Measurements from ENCODE around the gene NSDHL.

Gene NSDHL

DNA sequence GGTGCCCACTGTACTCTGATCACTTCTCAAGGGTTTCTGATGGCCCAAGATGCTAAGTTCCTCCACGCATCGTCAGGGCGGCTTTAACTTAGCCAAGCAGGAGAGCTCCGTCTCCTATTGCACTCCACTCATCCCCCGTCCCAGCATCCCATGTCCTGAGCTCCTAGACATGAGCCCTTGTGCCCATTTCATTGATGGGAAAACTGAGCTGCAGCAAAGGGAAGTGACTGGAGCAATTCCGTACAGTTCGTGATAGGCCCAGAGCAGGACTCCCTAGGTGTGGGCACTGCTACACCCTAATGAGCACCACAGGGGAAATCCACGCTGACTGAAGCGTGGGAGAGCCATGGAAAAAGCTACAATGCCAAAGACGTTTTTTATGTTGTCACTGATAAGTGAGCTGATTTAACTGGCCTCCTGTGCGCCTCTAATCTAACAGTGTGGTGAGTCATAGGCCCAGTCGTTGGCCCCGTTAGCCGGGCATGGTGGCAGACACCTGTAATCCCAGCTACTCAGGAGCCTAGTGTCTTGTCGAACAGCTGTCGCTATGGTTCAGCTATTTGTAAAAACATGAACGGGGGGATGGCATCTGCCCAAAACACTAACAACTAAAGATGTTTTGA is 14.9 kb downstream of the NSDHL start:
- DNase-seq: no peak

DNA sequence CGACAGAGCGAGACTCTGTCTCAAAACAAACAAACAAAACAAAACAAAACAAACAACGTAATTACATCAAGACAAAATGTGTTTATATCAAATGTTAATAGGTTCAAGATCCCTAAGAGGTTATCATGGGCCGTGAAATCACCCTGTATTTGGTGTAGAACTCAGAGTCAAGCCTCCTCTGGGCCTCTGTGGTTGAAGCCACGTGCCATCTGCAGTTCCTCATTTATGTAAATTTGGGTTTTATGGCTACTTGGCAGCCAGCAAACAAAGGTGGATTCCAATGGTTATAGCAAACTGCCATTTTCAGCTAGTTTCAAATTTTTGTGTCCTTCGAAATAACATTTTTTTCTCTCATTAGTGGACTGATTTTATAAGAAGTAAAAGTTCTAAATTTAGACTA is 16.4 kb downstream of the NSDHL start:
- no peak for DNase-seq

DNA sequence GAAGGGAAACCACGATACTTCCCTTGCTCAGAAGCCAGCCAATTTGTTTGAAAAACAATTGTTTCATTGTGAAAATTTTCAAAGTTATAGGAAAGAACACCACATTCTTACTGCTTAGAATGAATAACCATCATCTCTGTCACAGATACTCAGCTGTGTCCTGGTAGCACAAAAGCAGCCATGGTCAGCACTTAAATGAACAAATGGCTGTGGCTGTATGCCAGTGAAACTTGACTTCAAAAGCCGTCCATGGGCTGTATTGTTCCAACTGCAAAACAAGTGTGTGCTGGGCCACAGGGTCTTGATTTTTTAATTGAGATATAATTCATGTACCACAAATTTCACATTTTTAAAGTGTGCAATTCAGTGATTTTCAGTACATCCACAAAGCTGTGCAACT is 19.6 kb downstream of the NSDHL start:
- no peak for DNase-seq

DNA sequence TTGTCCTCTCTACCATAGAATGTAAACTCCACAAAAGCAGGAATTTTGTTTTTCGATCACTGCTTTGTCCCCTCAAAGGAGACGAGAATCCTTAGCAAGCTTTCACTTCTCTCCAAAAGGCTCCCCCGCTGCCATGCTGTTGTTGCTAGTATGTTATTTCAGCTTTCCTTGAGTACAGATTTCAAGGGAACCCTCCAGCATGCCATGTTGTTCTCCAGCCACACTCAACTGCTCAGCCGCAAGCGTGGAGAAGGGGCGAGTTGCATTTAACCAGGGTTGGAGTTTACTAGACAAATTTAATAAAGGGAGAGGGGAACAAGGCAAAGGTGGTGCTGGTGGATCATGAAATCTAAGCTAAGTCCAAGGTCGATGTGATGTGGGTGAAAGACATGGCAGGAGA is 23.1 kb downstream of the NSDHL start:
- DNase-seq: no peak

DNA sequence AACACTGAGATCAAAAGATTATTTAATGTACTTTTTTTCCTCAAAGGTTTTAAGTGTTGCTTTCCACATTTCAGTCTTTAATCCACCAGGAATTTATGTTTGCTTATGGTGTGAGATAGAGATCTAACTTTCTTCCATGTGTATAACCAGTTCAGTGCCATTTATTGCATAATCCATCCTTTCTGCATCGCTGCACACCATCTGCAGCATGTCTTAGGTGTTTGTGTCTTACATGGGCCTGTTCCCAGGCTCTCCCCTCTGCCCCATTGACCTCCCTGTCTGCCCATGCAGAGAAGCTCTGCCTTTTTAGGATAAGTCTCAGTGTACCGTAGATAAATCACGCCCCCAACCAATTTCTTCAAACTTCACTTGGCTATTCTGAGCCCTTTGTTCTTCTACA is 30.3 kb downstream of the NSDHL start:
- DNase-seq: no peak

DNA sequence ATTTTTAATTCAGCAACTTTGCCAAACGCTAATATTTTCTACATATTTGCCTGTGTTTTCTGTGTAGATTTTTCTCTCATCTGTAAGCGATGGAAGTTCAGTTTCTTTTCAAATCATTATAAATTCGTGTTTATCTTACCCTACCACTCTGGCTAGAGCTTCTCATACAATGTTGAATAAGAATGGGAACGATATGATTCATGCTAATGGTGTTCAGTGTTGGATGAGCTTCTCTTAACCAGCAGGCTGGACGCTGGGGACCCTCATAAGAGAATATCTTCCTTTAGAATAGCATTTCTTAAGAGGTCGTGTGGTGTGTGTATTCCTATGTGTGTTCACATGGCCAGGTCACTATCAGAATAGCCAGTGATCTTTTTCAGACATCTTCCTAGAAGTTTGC is 31.0 kb downstream of the NSDHL start:
- no peak for DNase-seq

DNA sequence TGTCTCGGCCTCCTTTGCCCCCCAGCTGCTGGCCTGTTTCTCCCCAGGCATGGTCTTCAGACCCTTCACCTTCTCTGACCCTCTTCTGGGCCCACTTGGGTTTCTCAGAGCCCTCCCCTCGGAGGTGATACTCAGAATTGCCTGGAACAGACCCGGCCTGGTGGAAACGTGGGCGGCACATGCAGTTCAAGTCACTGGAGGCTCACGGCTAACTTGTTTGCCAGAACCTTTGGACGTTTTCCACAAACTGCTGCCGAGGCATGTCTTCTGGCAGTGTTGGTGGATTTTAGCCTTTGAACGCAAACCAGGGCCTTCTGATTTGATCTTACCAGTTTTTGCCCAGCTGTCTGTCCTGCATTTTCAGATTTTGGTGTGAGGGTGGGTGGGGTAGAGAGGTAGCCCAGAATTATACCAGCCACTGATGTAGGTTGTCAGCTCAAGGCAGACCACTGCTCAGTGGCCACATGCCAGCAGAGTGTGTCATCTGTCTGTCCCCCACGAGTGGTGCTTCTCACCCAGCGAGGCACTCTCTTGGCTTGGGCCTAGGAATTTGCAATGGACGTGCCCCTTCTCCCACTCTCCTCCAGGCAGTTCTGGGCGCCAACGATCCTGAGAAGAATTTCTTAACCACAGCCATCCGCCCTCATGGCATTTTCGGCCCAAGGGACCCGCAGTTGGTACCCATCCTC is 34.5 kb downstream of the NSDHL start:
- no peak for DNase-seq

DNA sequence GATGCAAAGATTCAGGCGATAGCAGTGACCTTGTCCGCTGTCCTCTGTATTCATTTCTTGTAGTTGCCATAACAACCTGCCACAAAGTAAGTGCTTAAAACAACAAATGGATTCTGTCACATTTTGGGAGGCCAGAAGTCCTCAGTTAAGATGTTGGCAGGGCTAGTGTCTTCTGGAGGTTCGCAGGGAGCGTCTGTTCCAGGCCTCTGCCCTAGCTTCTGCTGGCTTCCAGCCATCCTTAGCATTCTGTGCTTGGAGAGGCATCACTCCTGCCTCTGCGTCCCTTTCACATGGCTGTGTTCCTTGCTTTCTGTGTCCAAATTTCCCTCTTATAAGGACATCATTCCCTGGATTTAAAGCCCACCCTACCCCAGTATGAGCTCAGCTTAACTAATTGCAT is 35.5 kb downstream of the NSDHL start:
- DNase-seq: no peak

DNA sequence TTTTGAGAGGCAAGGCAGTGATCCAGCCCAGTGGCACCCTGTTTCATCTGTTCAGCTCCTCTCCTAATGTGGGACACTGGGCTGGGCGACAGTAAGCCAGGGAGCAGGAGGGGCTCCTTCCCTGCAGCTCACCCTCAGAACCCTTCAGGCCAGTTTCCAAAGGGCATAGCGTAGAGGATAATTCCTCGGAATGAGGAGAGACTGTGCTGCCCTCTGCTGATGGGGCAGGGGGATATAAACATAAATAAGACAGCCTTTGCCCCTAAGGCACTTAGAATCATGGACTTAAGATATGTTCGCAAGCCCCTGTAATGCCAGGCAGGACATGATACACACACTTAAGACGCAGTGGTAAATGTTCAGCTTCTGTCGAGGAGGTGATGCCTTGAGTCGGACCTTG is 39.1 kb downstream of the NSDHL start:
- no peak for DNase-seq

DNA sequence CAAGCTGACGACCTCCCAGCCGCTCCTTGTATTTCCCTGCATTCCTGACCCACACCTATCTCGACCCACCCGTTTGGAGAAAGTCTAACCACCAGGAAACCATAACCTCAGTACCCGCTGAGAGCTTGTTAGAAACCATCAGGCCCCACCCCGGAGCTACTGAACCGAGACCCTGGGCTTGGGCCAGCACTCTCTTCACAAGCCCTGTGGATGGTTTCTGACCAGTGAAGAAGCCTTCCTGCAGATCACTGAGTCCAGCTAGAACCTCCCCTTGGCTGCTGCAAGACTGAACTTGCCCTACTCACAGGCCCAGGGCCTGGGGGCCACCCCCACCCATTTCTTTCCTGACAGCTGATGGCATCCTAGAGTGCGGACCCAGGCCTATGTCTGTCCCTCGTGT is 40.4 kb downstream of the NSDHL start:
- no peak for DNase-seq

DNA sequence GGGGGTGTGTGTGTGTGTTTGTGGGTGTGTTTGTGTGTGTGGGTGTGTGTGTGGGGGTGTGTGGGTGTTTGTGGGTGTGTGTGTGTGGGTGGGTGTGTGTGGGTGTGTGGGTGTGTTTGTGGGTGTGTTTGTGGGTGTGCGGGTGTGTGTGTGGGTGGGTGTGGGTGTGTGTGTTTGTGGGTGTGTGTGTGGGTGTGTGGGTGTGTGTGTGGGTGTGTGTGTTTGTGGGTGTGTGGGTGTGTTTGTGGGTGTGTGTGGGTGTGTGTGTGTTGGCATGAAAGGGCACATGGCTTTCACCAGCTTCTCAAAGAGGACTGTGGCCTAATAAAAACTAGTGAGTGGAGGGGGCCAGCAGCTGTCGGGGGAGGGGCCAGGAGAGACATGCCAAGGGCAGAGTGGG is 41.7 kb downstream of the NSDHL start:
- no peak for DNase-seq

DNA sequence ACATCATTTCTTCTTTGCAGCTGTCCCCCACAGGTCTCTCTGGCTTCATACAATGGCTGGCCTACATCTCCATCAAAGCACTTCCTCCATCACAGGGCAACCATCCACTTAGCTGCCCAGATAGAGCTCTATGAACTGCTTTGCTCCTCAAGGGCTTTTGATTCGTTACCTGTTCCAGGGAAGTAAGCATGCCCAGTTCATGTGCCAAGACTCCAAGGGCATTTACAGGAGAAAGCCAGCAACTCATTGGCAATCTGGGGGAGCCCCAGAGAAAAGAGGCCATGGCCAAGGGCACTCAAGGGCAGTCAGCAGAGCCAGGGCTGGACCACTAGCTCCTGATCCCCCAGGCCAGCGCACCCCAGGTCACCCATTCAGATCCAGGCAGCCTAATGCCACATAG is 42.5 kb downstream of the NSDHL start:
- no peak for DNase-seq

DNA sequence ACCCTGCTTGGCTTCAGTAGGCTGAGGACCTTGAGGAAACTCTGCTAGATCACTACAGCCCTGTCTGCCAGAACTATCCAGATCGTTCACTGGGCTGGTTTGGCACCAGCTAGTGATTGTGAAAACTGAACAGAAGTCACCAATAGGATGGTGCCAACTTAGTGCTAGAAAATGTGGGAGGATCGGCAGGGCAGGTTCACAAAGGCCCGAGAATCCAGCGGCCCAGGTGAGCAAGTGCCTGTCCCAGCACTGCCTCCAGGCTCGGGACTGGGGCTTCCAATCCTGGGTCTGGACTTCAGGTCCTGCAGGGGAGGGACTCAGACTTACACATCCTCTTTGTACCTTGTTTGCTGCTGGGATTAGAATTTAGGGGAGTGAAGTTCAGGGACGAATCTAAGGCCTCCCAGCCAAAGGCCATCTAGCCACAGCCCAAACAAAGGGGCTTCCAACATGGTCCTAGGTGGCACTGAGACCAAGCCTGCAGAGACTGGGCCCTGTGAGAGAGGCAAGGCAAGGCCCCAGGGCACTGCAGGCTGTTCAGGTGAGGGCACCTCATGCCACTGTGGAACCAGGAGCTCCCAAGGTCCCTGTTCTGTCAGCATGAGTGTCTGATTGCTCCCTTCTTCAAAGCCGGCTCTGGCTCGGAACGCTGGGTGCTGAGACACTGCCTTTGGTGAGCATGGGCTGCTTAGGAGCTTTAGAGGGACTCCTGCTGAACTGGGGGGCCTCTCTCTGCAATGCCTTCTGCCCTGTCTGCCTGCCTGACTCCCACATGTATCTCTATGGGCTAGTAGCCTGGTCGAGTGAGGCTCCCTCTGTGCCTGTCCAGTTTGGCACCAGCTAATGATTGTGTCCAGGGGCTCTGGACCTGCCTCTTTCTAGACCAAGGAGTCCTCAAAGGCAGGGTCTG is 46.3 kb downstream of the NSDHL start:
- DNase-seq: no peak

DNA sequence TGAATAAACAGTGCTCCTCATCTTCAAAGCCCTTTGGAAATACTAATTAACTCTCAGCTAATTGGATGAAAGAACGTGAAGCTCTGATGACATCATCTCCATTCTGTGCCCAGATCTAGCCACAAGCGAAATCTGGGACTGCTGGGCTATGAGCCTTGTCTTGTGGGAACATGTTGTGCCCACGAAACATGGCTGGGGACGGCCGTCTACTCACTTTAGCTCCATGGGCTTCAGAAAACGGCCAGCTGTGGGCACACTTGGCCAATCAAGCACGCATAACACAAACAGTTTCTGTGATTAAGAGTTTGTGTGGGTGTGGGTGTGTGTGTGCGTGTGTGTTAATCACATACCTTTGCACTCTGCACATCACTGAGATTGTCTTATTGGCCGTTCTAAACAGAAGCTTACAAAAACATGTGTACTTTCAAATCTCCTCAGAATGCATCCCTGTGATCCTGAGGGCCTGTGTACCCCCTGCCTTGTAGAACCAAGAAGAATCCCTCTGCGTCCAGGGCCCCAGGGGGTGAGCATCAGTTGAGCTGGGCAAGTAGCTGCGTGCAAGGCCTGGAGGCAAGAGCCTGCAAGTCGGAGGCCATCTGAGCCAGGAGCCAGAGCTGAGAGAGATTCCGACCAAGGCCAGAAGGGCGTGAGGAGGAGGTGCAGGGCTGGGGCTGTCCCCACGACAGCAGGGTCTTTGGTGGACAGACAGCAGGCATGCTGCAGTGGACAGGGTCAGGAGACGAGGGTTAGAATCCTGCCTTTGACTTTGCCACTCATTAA is 48.3 kb downstream of the NSDHL start:
- no peak for DNase-seq

DNA sequence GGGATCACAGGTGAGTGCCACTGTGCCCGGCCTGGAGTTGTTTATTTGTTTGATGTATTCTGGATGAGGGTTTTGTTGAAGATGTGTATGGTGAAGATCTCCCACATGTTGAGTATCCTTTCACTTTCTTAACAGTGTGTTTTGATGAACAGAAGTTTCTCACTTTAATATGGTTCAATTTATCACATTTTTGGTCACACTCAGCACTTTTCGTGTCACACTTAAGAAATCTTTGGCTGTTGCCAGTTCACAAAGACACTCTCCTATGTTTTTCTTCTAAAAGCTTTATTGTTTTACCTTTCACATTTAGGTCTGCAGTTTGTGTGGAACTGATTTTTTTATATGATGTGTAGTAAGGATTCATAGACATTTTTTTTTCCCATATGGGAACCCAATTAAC is 50.4 kb downstream of the NSDHL start:
- DNase-seq: no peak

DNA sequence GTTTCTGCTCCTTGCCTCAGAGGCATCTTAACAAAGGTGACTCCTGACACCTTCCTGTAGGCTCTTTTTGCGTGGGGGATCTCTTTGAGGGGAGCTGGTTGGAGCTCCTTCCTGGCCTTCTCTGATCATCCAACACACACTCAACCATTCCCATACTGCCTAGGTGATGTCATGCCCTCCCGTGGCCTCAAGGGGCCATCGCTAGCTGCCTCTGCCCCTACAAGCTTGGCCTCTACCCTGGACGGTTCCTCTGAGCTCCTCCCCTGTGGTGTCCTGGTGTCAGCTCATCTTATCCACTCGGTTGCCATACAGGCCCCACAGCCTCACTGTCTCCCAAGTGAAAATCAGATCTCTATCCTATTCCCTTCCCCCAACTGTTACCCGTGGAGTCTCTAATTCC is 53.3 kb downstream of the NSDHL start:
- DNase-seq: no peak

DNA sequence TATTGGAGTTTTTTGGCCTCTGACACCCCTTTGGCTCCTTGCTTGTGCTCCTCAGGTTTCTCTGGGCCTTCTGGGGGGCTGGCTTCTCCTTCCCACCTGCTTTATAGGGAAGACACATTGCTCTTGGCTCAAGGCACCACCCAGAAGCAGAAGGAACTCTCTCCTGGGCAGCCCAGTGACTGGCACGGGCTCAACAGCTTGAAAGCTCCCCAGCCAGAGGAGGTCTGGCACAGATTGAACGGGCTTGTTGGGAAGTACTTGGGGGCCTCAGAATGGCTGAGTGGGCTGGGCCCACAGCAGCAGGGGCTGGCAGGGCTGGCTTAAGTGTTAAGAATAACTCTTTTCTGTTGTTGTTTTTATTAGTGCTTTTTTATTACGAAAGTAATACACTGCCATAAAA is 55.9 kb downstream of the NSDHL start:
- DNase-seq: no peak

DNA sequence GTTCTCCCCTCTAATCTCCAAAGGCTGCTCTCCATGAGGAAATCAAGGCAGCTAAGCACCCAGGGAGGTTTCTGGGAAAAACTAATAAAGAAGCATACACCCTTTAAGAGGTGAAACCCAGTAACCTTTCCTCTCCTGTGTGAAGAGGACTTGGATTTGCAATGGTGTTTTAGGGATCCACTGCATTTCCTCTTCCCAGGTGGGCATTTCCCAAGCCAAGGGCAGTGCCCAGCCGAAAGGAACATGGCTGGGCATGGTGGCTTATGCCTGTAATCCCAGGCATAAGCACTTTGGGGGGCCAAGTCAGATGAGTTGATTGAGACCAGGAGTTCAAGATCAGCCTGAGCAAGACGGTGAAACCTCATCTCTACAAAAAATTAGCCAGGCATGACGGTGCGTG is 61.6 kb downstream of the NSDHL start:
- no peak for DNase-seq

DNA sequence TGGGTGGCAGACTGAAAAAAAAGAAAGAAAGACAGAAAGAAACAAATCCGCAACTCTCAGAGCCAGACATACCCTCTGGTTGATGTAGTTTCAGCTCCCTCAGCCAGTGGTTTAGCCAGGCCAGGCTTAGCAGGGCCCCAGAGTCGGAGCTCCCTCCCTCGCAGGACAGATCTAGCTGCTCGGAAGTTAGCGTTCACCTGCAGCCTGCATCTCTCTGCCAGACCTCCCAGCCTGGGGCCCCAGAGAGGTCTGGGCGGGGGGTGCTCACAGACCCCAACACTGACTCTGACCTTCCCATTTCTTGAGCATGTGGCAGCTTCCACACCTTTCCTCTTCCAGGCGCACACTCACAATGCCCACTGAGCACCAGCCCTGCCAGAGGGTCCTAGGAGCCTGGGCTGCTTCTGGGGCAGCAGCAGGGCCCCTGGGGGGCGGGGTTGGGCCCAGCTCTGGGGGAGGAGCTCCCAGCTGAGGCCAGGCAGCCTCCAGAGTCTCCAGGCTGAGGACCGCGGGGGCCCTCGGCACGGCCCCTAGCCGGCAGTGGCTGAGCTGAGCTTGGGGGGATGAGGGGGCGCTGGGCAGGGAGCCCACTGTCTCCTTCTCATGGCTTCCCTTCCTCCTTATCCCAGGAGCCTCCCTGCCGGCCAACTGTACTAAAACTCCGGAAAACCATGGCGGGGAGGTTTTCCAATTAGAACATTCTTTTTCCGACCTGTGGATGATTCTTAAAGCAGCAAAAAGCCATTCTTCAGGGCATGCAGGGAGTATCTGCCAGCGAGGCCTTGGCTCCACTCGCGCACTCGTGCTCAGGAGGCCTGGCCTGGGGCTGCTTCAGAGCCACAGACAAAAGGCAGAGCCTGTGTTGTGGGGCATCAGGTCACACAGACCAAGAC is 62.4 kb downstream of the NSDHL start:
- no peak for DNase-seq

DNA sequence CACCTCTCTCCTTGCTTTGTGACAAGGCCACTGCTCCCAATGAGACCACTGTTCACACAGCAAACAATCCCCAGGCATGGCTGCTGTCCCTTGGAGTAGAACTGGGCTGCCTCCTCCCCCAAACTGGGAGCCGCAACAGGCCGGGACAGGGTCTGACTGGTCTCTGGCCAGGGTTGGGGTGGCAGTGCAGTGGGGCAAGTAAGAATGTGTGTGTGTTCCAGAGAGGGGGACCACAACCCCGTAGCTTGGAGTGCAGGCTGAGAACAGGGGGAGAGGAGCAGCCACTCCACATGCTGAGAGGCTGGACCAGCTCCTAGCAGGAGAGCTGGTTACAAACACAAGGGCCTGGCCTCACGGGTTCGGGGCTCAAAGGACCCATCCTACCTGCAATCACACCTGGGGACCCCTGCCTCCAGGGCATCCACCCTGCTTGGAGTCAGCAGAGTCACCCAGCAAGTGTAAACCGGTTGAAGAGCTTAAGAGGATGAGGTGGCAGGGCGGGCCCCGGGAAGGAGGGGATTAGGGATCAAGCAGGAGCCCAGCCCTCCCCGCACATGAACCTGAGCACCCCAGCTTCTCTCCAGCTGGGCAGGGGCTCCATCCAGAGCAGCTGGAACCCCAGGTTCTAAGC is 63.2 kb downstream of the NSDHL start:
- no peak for DNase-seq

DNA sequence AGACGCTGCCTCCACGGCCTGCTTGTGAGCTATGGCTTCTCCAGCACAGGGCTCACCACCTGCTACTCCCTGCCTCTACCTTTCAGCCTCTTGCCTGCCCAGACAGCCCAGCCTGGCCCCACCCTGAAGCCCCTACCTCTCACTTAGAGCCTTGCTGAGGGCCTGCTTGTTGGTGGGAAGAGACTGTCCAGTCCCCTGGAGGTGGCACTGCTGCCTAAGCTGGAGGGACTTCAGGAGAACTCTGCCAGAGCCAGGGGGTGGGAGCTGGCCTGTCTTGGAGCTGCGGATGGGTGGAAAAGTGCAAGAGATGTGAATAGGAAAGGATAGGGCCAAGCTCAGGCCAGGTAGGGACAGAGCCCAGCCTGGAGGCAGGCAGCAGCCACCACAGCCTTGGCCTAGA is 64.3 kb downstream of the NSDHL start:
- no peak for DNase-seq

Data from CD4-positive, alpha-beta T cell treated with Interleukin-15 for 1 hour (primary cell).